IPS DF 6.9 (cell line): ENCODE measurements around the gene TLE4.

Experiments
- DNase-seq: peaks from one replicate; pipeline ENCODE4 v3.0.0-alpha.2; 2013; ENCODE audit warnings: low read depth, low spot score
- H3K27ac ChIP-seq: one replicate; pipeline ENCODE4 v1.5.1; 2013; ENCODE audit warnings: low read length, control low read depth
- H3K27me3 ChIP-seq: 2 replicates; pipeline ENCODE4 v1.6.1; 2013; ENCODE audit warnings: mild to moderate bottlenecking, low read length; ENCODE audit not compliant: control insufficient read depth, insufficient read depth
- H3K36me3 ChIP-seq: 2 replicates; pipeline ENCODE4 v1.6.1; 2013; ENCODE audit warnings: low read length; ENCODE audit not compliant: control insufficient read depth, insufficient read depth
- H3K4me1 ChIP-seq: 2 replicates; pipeline ENCODE4 v1.6.1; 2013; ENCODE audit warnings: low read length; ENCODE audit not compliant: control insufficient read depth, insufficient read depth
- H3K4me3 ChIP-seq: 2 replicates; pipeline ENCODE4 v1.5.1; 2013; ENCODE audit warnings: mild to moderate bottlenecking, low read length
- H3K9me3 ChIP-seq: 2 replicates; pipeline ENCODE4 v1.6.1; 2013; ENCODE audit warnings: low read length, inconsistent platforms; ENCODE audit not compliant: control insufficient read depth, insufficient read depth
- WGBS: extraction: QIAGEN DNeasy Blood & Tissue Kit; methylation state at CpG from one replicate; pipeline ENCODE4 v1.1.7; 2013; ENCODE audit warnings: mixed read lengths, missing lambda C conversion rate; ENCODE audit not compliant: insufficient read length, insufficient coverage; 5-methylcytosine and 5-hydroxymethylcytosine counted together

TLE4 gene

GRCh38 chr9:79672236-79672635, 100.5 kb downstream of the TLE4 start:
- WGBS = no CpG with 5 or more reads among the region's 3 CpGs
- Histone ChIP-seq H3K36me3 (no peaks in the 10 kb centered on the region), H3K9me3 (no peaks in the 10 kb centered on the region), H3K4me3 (no peak overlapping the region), H3K27ac (no peak overlapping the region), H3K4me1 (peaks cover 8% of the 10 kb centered on the region; the same call in 1 of the 2 replicates), H3K27me3 (no peaks in the 10 kb centered on the region)
- no peak for DNase-seq

- Histone ChIP-seq H3K27me3 (no peaks in the 10 kb centered on the region), H3K4me1 (peaks cover 7% of the 10 kb centered on the region; the same call in 1 of the 2 replicates), H3K27ac (no peak overlapping the region), H3K4me3 (no peak overlapping the region), H3K9me3 (no peaks in the 10 kb centered on the region), H3K36me3 (no peaks in the 10 kb centered on the region)
- WGBS = no CpG with 5 or more reads among the region's 4 CpGs
- DNase-seq = no peak
Measured at GRCh38 chr9:79672891-79673290, 101.1 kb downstream of the TLE4 start.

DNA sequence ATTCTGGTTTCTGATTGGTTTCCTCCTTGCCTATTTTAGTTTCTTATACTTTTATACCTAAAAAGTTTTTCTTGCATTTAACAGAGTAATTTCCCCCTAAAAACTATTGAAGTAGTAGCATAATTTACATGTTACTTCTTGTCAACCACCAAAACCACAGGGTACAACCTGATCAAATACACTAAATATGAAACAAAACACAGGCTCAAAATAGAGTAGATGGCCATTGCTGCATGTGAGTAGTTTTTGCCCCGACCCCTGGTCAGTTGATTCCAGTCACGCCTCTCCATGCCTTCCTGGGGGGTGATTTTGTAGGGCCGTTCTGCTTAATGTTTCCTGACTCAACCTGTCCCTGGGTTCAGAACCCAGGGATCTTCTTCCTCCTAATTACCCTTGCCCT, 101.8 kb downstream of the TLE4 start:
- WGBS = no CpG with 5 or more reads among the region's 3 CpGs
- Histone ChIP-seq H3K27ac (no peak overlapping the region), H3K36me3 (no peaks in the 10 kb centered on the region), H3K9me3 (no peaks in the 10 kb centered on the region), H3K27me3 (no peaks in the 10 kb centered on the region), H3K4me3 (no peak overlapping the region), H3K4me1 (peaks cover 4% of the 10 kb centered on the region; the same call in 1 of the 2 replicates)
- DNase-seq = no peak

- no peaks in the 10 kb centered on the region for H3K9me3 ChIP-seq
- DNase-seq = no peak
- H3K4me3 ChIP-seq = no peak overlapping the region
- H3K27me3 ChIP-seq = no peaks in the 10 kb centered on the region
- no peak overlapping the region for H3K27ac ChIP-seq
- no CpG with 5 or more reads among the region's 7 CpGs for WGBS
- no peaks in the 10 kb centered on the region for H3K36me3 ChIP-seq
- H3K4me1 ChIP-seq = peaks cover 4% of the 10 kb centered on the region; the same call in 1 of the 2 replicates
Measured at GRCh38 chr9:79674052-79674777, 102.5 kb downstream of the TLE4 start.

- no peak for DNase-seq
- H3K36me3 ChIP-seq = no peaks in the 10 kb centered on the region
- no peak overlapping the region for H3K4me3 ChIP-seq
- no peaks in the 10 kb centered on the region for H3K9me3 ChIP-seq
- no peaks in the 10 kb centered on the region for H3K4me1 ChIP-seq
- H3K27ac ChIP-seq = no peak overlapping the region
- H3K27me3 ChIP-seq = no peaks in the 10 kb centered on the region
Measured at GRCh38 chr9:79681576-79681975, 109.8 kb downstream of the TLE4 start.

- no peak overlapping the region for H3K4me3 ChIP-seq
- WGBS = no CpG with 5 or more reads among the region's 4 CpGs
- H3K36me3 ChIP-seq = no peaks in the 10 kb centered on the region
- H3K4me1 ChIP-seq = no peaks in the 10 kb centered on the region
- H3K9me3 ChIP-seq = no peaks in the 10 kb centered on the region
- no peak overlapping the region for H3K27ac ChIP-seq
- H3K27me3 ChIP-seq = no peaks in the 10 kb centered on the region
- DNase-seq = no peak
Measured at GRCh38 chr9:79682076-79682736, 110.4 kb downstream of the TLE4 start.

DNA sequence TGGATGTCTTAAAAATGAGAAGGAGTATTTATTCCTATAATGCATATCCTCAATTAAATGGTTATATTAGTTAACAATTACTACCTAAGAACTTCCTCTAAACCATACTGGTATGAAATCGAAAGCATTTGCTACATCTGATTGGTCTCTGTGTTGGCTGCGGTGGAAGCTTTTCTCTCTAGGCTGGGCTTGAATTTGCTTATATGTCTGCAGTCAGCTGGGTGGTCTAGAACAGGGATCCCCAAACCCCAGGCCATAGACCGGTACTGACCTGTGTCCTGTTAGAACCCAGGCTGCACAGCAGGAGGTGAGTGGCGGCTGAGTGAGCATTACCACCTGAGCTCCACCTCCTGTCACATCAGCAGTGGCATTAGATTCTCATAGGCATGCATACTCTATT, 112.3 kb downstream of the TLE4 start:
- H3K36me3 ChIP-seq = no peaks in the 10 kb centered on the region
- no peak for DNase-seq
- H3K4me1 ChIP-seq = no peaks in the 10 kb centered on the region
- H3K27ac ChIP-seq = no peak overlapping the region
- H3K9me3 ChIP-seq = no peaks in the 10 kb centered on the region
- WGBS = no CpG with 5 or more reads among the region's 4 CpGs
- no peak overlapping the region for H3K4me3 ChIP-seq
- H3K27me3 ChIP-seq = no peaks in the 10 kb centered on the region

DNA sequence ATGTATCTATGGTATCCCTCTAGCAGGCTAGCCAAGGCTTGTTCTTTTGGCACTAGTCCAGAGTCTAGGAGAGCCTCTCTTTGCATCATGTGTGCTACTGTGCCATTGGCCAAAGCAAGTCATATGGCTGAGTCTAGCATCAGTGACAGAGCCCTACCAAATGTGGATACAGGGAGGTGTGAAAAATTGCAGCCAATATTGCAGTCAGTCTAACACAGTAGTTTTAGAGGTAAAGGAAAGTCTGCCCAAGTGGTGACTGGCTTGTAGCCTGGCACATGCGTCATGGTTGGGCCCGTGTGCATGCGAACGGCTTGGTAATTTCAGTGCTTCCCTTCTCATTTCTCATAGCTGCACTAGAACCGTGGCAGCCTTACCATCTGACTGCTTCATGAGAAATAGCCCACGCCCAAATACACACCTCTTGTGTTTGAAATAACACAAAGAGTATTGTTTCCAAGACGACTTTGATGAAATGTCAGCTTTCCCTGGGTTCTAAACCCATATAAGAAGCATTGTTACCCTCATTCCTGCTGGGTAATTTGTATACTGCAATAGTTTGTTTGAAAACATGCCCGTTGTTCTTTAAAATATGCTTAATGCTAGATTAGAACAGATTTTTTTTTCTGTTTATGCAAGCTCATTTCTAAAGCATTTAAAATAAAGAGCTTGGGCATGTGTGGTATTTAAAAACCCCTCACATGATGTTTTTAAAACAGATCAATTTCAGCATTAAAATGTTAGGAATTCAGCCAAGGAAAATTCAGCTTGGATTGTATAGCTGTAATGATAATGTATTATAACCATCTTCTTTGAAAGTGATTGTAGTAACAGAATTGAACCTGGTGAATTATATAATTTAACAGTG, 113.2 kb downstream of the TLE4 start:
- WGBS = no CpG with 5 or more reads among the region's 8 CpGs
- no peaks in the 10 kb centered on the region for H3K27me3 ChIP-seq
- no peaks in the 10 kb centered on the region for H3K4me1 ChIP-seq
- H3K36me3 ChIP-seq = no peaks in the 10 kb centered on the region
- no peak overlapping the region for H3K27ac ChIP-seq
- DNase-seq = no peak
- no peaks in the 10 kb centered on the region for H3K9me3 ChIP-seq
- no peak overlapping the region for H3K4me3 ChIP-seq

- no peak for DNase-seq
- Histone ChIP-seq H3K27me3 (no peaks in the 10 kb centered on the region), H3K36me3 (no peaks in the 10 kb centered on the region), H3K9me3 (no peaks in the 10 kb centered on the region), H3K4me3 (no peak overlapping the region), H3K4me1 (no peaks in the 10 kb centered on the region), H3K27ac (no peak overlapping the region)
- WGBS = no CpG with 5 or more reads among the region's 1 CpG
Measured at GRCh38 chr9:79685577-79685976, 113.8 kb downstream of the TLE4 start.

GRCh38 chr9:79686381-79687130, 114.8 kb downstream of the TLE4 start:
- no CpG with 5 or more reads among the region's 8 CpGs for WGBS
- no peaks in the 10 kb centered on the region for H3K27me3 ChIP-seq

More at GRCh38 chr9:79686381-79687130, 114.8 kb downstream of the TLE4 start:
- no peaks in the 10 kb centered on the region for H3K36me3 ChIP-seq
- DNase-seq = no peak
- H3K9me3 ChIP-seq = no peaks in the 10 kb centered on the region
- H3K4me3 ChIP-seq = no peak overlapping the region
- no peak overlapping the region for H3K27ac ChIP-seq
- no peaks in the 10 kb centered on the region for H3K4me1 ChIP-seq
